ENCODE results near the gene CNNM3.

Gene CNNM3

GRCh38 chr2:96813656-96814055 is 2.4 kb upstream of the CNNM3 start:
- Histone ChIP-seq H2BK12ac (ENCODE audit: low read length) (no peak overlapping the region), H2AFZ (ENCODE audit: insufficient read depth, low read length, poor library complexity) (no peak overlapping the region), H3K14ac (ENCODE audit: low read length) (no peak overlapping the region), H3K36me3 (ENCODE audit: control insufficient read depth in 1 of 2, insufficient read depth in 2 of 2, low read length in 2 of 2) (peaks cover 10 to 17% of the 10 kb centered on the region in 2 experiments), H2BK5ac (ENCODE audit: low read depth, low read length, poor library complexity) (no peak overlapping the region), H3K79me2 (ENCODE audit: control insufficient read depth, insufficient read depth, low read length, poor library complexity) (peaks cover 2% of the 10 kb centered on the region), H3K4ac (ENCODE audit: low read depth, low read length) (no peak overlapping the region), H4K8ac (ENCODE audit: low read depth, low read length) (no peak overlapping the region), H3K27ac (ENCODE audit: low read depth, low read length) (no peak overlapping the region), H3K79me1 (ENCODE audit: low read length) (peaks cover 2% of the 10 kb centered on the region), H4K12ac (ENCODE audit: low read depth, low read length) (no peak overlapping the region), H3K9ac (ENCODE audit: low read length) (no peak overlapping the region), H3K4me3 (ENCODE audit: low read depth, low read length) (no peak overlapping the region), H3K27me3 (ENCODE audit: insufficient read depth, low read length) (no peaks in the 10 kb centered on the region), H3K4me2 (ENCODE audit: low read length) (no peak overlapping the region), H2AK5ac (ENCODE audit: low read length) (no peak overlapping the region), H3K23ac (ENCODE audit: low read length) (no peak overlapping the region), H3K18ac (ENCODE audit: low read length) (no peak overlapping the region), H3K9me3 (ENCODE audit: insufficient read depth, low read depth, low read length) (no peaks in the 10 kb centered on the region), H2BK120ac (ENCODE audit: insufficient read depth, low read length, poor library complexity) (no peak overlapping the region), H4K91ac (ENCODE audit: low read depth, low read length) (no peak overlapping the region), H3K4me1 (ENCODE audit: control insufficient read depth in 1 of 2, insufficient read depth in 2 of 2, low read length in 2 of 2) (peaks cover 11 to 14% of the 10 kb centered on the region in 2 experiments)
- DNase-seq, result no peak
- WGBS (ENCODE audit: extremely low coverage, insufficient coverage, insufficient read length), result no CpG with 5 or more reads among the region's 4 CpGs

- peak overlapping the region; percentile 40 for H4K8ac ChIP-seq (ENCODE audit: low read depth, low read length)
These were observed 542 bp upstream of the CNNM3 start for GRCh38 chr2:96815326-96816126.

GRCh38 chr2:96816836-96817702 is 1.0 kb downstream of the CNNM3 start:
- peak overlapping the region; percentile 14 for H3K4ac ChIP-seq (ENCODE audit: low read depth, low read length)
- peak overlapping the region; percentile 45 for H3K9ac ChIP-seq (ENCODE audit: low read length)
- WGBS (ENCODE audit: extremely low coverage, insufficient coverage, insufficient read length), result no CpG with 5 or more reads among the region's 89 CpGs

More at GRCh38 chr2:96815326-96816126, 542 bp upstream of the CNNM3 start:
- Histone ChIP-seq H3K79me2 (ENCODE audit: control insufficient read depth, insufficient read depth, low read length, poor library complexity) (peaks cover 2% of the 10 kb centered on the region), H2AK5ac (ENCODE audit: low read length) (no peak overlapping the region), H2AFZ (ENCODE audit: insufficient read depth, low read length, poor library complexity) (peak overlapping the region; percentile 69), H3K27me3 (ENCODE audit: insufficient read depth, low read length) (no peaks in the 10 kb centered on the region), H3K36me3 (ENCODE audit: control insufficient read depth in 1 of 2, insufficient read depth in 2 of 2, low read length in 2 of 2) (peaks cover 5 to 6% of the 10 kb centered on the region in 2 experiments), H3K4me2 (ENCODE audit: low read length) (peak overlapping the region; percentile 89), H3K9ac (ENCODE audit: low read length) (peak overlapping the region; percentile 14), H2BK120ac (ENCODE audit: insufficient read depth, low read length, poor library complexity) (no peak overlapping the region), H3K14ac (ENCODE audit: low read length) (no peak overlapping the region), H3K4me1 (ENCODE audit: control insufficient read depth in 1 of 2, insufficient read depth in 2 of 2, low read length in 2 of 2) (peaks cover 14 to 19% of the 10 kb centered on the region in 2 experiments), H2BK5ac (ENCODE audit: low read depth, low read length, poor library complexity) (peak overlapping the region; percentile 29), H3K4me3 (ENCODE audit: low read depth, low read length) (peak overlapping the region; percentile 74), H3K9me3 (ENCODE audit: insufficient read depth, low read depth, low read length) (no peaks in the 10 kb centered on the region), H3K27ac (ENCODE audit: low read depth, low read length) (no peak overlapping the region), H3K18ac (ENCODE audit: low read length) (no peak overlapping the region), H4K91ac (ENCODE audit: low read depth, low read length) (no peak overlapping the region), H3K4ac (ENCODE audit: low read depth, low read length) (no peak overlapping the region), H4K12ac (ENCODE audit: low read depth, low read length) (no peak overlapping the region), H2BK12ac (ENCODE audit: low read length) (no peak overlapping the region), H3K23ac (ENCODE audit: low read length) (no peak overlapping the region), H3K79me1 (ENCODE audit: low read length) (peaks cover 2% of the 10 kb centered on the region)
- DNase-seq, result peak; percentile 37 to 70
- no CpG with 5 or more reads among the region's 60 CpGs for WGBS (ENCODE audit: extremely low coverage, insufficient coverage, insufficient read length)

GRCh38 chr2:96817882-96818281 is 1.8 kb downstream of the CNNM3 start:
- Histone ChIP-seq H3K14ac (ENCODE audit: low read length) (no peak overlapping the region), H3K4me3 (ENCODE audit: low read depth, low read length) (no peak overlapping the region), H3K27me3 (ENCODE audit: insufficient read depth, low read length) (no peaks in the 10 kb centered on the region), H2BK120ac (ENCODE audit: insufficient read depth, low read length, poor library complexity) (no peak overlapping the region), H3K27ac (ENCODE audit: low read depth, low read length) (no peak overlapping the region), H2AFZ (ENCODE audit: insufficient read depth, low read length, poor library complexity) (no peak overlapping the region), H3K4me1 (ENCODE audit: control insufficient read depth in 1 of 2, insufficient read depth in 2 of 2, low read length in 2 of 2) (peaks cover 14 to 19% of the 10 kb centered on the region in 2 experiments), H4K8ac (ENCODE audit: low read depth, low read length) (no peak overlapping the region), H2AK5ac (ENCODE audit: low read length) (no peak overlapping the region), H3K9me3 (ENCODE audit: insufficient read depth, low read depth, low read length) (no peaks in the 10 kb centered on the region), H3K4ac (ENCODE audit: low read depth, low read length) (no peak overlapping the region), H2BK12ac (ENCODE audit: low read length) (no peak overlapping the region), H3K4me2 (ENCODE audit: low read length) (peak overlapping the region; percentile 92), H3K79me2 (ENCODE audit: control insufficient read depth, insufficient read depth, low read length, poor library complexity) (peaks cover 2% of the 10 kb centered on the region), H3K9ac (ENCODE audit: low read length) (no peak overlapping the region), H3K36me3 (ENCODE audit: control insufficient read depth in 1 of 2, insufficient read depth in 2 of 2, low read length in 2 of 2) (peaks cover 3 to 7% of the 10 kb centered on the region in 2 experiments), H4K12ac (ENCODE audit: low read depth, low read length) (no peak overlapping the region), H2BK5ac (ENCODE audit: low read depth, low read length, poor library complexity) (no peak overlapping the region), H3K23ac (ENCODE audit: low read length) (no peak overlapping the region), H3K18ac (ENCODE audit: low read length) (no peak overlapping the region), H3K79me1 (ENCODE audit: low read length) (peaks cover 2% of the 10 kb centered on the region), H4K91ac (ENCODE audit: low read depth, low read length) (no peak overlapping the region)
- no peak for DNase-seq
- no CpG with 5 or more reads among the region's 8 CpGs for WGBS (ENCODE audit: extremely low coverage, insufficient coverage, insufficient read length)

More at GRCh38 chr2:96816836-96817702, 1.0 kb downstream of the CNNM3 start:
- Histone ChIP-seq H3K4me3 (ENCODE audit: low read depth, low read length) (peak overlapping the region; percentile 91), H3K79me1 (ENCODE audit: low read length) (peaks cover 2% of the 10 kb centered on the region), H3K4me2 (ENCODE audit: low read length) (peak overlapping the region; percentile 92), H2BK120ac (ENCODE audit: insufficient read depth, low read length, poor library complexity) (no peak overlapping the region), H3K18ac (ENCODE audit: low read length) (peak overlapping the region; percentile 33), H3K79me2 (ENCODE audit: control insufficient read depth, insufficient read depth, low read length, poor library complexity) (peaks cover 2% of the 10 kb centered on the region), H2AK5ac (ENCODE audit: low read length) (no peak overlapping the region), H3K23ac (ENCODE audit: low read length) (peak overlapping the region; percentile 29), H4K12ac (ENCODE audit: low read depth, low read length) (no peak overlapping the region), H4K91ac (ENCODE audit: low read depth, low read length) (no peak overlapping the region), H3K27ac (ENCODE audit: low read depth, low read length) (peak overlapping the region; percentile 29), H3K27me3 (ENCODE audit: insufficient read depth, low read length) (no peaks in the 10 kb centered on the region), H4K8ac (ENCODE audit: low read depth, low read length) (no peak overlapping the region), H3K4me1 (ENCODE audit: control insufficient read depth in 1 of 2, insufficient read depth in 2 of 2, low read length in 2 of 2) (peaks cover 14 to 19% of the 10 kb centered on the region in 2 experiments), H3K14ac (ENCODE audit: low read length) (peak overlapping the region; percentile 5), H3K9me3 (ENCODE audit: insufficient read depth, low read depth, low read length) (no peaks in the 10 kb centered on the region), H3K36me3 (ENCODE audit: control insufficient read depth in 1 of 2, insufficient read depth in 2 of 2, low read length in 2 of 2) (peaks cover 2 to 6% of the 10 kb centered on the region in 2 experiments), H2BK5ac (ENCODE audit: low read depth, low read length, poor library complexity) (no peak overlapping the region), H2AFZ (ENCODE audit: insufficient read depth, low read length, poor library complexity) (peak overlapping the region; percentile 92), H2BK12ac (ENCODE audit: low read length) (no peak overlapping the region)
- DNase-seq, result no peak

Measured in trophoblast cell (in vitro differentiated cells and primary cell).